Subcutaneous adipose tissue (tissue), 4 donors: Measurements from ENCODE around the gene BLOC1S4. TPM values are rescaled to one million over a fixed set of nuclear protein-coding genes. Genes with fewer than 3 reads are reported as not detected.

Source experiments
- CTCF ChIP-seq: fragments of 450-650 bp; IDR thresholded peaks from one replicate; pipeline ENCODE4 v1.5.1; 2016; ENCODE audit warnings: low read depth, mild to moderate bottlenecking, control low read depth, antibody characterized with exemption, moderate library complexity
- total RNA-seq, 4 donors: library from RNA; depleted of rRNA; stranded (reverse); fragments of >200 nt; gene quantifications; one replicate each; pipeline ENCODE4 v1.1.0, GENCODE V29; 2016

BLOC1S4 gene
- total RNA-seq, 4 donors from 2014 or later = 6.4 to 15.3 (median 13.1) TPM

GRCh38 chr4:6714954-6715353 lies 1.0 kb upstream of the BLOC1S4 start:
- no peak for TF ChIP-seq CTCF

- no peak for TF ChIP-seq CTCF
Observed at GRCh38 chr4:6715704-6716017, 313 bp upstream of the BLOC1S4 start.

GRCh38 chr4:6716958-6717655 lies 1.1 kb downstream of the BLOC1S4 start:
- no peak for TF ChIP-seq CTCF

- TF ChIP-seq CTCF = no peak
Observed at GRCh38 chr4:6718932-6719610, 3.1 kb downstream of the BLOC1S4 start.

GRCh38 chr4:6719611-6720179 lies 3.7 kb downstream of the BLOC1S4 start:
- no peak for TF ChIP-seq CTCF

GRCh38 chr4:6720202-6720699 lies 4.3 kb downstream of the BLOC1S4 start:
- no peak for TF ChIP-seq CTCF

- no peak for TF ChIP-seq CTCF
Observed at GRCh38 chr4:6721121-6721520, 5.1 kb downstream of the BLOC1S4 start.
